Dedifferentiated amniotic fluid mesenchymal stem cell (primary cell): ENCODE measurements around the gene DUSP22.

Experiments used
- DNase-seq: peaks from one replicate; pipeline ENCODE4 v3.0.0-alpha.2; 2016; ENCODE audit errors: extremely low spot score

DUSP22 gene

GRCh38 chr6:379410-380181 is 87.3 kb downstream of the DUSP22 start:
- no peak for DNase-seq

- no peak for DNase-seq
Measured at GRCh38 chr6:380234-381218, 88.2 kb downstream of the DUSP22 start.

- no peak for DNase-seq
Measured at GRCh38 chr6:381742-382461, 89.6 kb downstream of the DUSP22 start.

GRCh38 chr6:382883-383810 is 90.9 kb downstream of the DUSP22 start:
- no peak for DNase-seq

GRCh38 chr6:383856-384255 is 91.6 kb downstream of the DUSP22 start:
- no peak for DNase-seq

GRCh38 chr6:384898-385297 is 92.6 kb downstream of the DUSP22 start:
- DNase-seq = no peak

- no peak for DNase-seq
Measured at GRCh38 chr6:385614-386013, 93.3 kb downstream of the DUSP22 start.

- no peak for DNase-seq
Measured at GRCh38 chr6:386688-387266, 94.5 kb downstream of the DUSP22 start.

- no peak for DNase-seq
Measured at GRCh38 chr6:387293-387741, 95.0 kb downstream of the DUSP22 start.

- no peak for DNase-seq
Measured at GRCh38 chr6:388202-388903, 96.1 kb downstream of the DUSP22 start.

- DNase-seq = no peak
Measured at GRCh38 chr6:389143-389542, 96.9 kb downstream of the DUSP22 start.

GRCh38 chr6:389622-390021 is 97.3 kb downstream of the DUSP22 start:
- DNase-seq = no peak

GRCh38 chr6:390914-391558 is 98.7 kb downstream of the DUSP22 start:
- DNase-seq = no peak

GRCh38 chr6:391559-392440 is 99.5 kb downstream of the DUSP22 start, which contains the start of gene IRF4:
Gene IRF4 (plus strand): TSS chr6:391752. CDS start chr6:393153, 1,401 bp downstream.
- DNase-seq = no peak

- no peak for DNase-seq
Measured at GRCh38 chr6:392441-393390, 100.4 kb downstream of the DUSP22 start.

GRCh38 chr6:393391-394221 is 101.3 kb downstream of the DUSP22 start:
- DNase-seq = no peak
